Cerebellar nuclear complex (tissue), 1 donor: ENCODE measurements around the gene SKA1.

ENCODE experiments used
- DNase-seq, 2 experiments: peaks; one replicate each; lab custom pipeline; 2025; lab: John Stamatoyannopoulos, UW

The SKA1 gene, protein sequence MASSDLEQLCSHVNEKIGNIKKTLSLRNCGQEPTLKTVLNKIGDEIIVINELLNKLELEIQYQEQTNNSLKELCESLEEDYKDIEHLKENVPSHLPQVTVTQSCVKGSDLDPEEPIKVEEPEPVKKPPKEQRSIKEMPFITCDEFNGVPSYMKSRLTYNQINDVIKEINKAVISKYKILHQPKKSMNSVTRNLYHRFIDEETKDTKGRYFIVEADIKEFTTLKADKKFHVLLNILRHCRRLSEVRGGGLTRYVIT

DNA sequence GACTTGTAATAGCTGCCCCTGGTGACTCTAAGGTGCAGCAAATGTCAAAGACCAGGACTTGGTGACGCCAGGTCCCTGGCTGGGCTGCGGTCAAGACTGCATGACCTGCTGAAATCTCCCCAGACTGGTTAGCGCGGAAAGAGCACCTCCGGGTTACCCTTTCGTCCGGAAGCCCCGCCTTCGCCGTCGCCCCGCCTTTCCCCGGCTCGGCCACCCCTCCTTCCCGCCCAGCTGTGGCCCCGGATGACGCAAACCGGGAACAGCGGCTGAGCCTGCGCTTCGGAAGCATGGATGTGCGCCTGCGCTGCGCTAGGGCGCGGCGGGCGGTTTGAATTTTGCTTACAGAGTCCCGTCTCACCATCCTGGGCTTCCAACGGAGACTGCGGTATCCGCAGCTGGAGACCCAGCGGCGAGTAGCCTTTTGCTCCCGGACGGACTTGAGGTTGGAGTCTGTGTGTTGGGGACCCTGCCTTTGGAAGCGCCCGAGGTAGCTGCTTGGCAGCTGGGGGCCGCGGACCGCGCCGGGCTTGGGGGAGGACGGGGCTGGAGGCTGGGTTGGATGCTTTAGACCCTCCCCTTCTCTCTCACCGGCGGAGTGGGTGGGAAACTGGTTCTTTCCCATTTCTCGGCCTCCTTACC is at the start of gene SKA1:
Gene SKA1 (plus strand): TSS at position 294 of the 639 bp plus-strand sequence. CDS start 785 bp downstream, outside the sequence.
- peak; percentile 23 to 61 for DNase-seq

DNA sequence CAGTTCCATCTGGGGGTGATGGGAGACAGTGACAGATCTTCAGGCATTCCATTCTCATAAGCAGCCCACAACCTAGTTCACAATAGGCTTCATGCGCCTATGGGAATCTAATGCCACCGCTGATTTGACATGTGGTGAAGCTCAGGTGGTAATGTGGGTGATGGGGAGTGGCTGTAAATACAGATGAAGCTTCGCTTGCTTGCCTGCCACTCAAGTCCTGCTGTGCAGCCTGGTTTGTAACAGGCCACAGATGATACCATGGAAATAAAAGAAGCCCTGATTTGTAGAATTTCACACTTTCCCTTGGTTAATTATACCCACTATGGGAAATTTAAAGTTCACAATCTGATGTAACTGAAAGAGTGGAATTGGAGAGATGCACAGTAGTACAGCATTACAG is 46.9 kb upstream of the SKA1 start:
- DNase-seq, result no peak

DNA sequence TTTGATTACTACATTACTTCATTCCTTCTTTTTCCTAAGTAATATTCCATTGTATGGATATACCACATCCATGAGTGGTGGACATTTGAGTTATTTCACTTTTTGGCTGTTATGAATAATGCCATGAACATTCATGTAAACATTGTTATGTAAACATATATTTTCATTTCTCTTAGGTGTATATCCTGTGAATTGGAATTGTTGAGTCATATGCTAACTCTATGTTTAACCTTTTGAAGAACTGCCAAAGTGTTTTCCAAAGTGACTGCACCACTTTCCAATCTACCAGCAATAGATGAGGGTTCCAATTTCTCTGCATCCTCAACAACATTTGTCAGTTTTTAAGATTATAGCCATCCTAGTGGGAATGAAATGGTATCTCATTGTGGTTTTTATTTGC is 44.7 kb upstream of the SKA1 start:
- no peak for DNase-seq

DNA sequence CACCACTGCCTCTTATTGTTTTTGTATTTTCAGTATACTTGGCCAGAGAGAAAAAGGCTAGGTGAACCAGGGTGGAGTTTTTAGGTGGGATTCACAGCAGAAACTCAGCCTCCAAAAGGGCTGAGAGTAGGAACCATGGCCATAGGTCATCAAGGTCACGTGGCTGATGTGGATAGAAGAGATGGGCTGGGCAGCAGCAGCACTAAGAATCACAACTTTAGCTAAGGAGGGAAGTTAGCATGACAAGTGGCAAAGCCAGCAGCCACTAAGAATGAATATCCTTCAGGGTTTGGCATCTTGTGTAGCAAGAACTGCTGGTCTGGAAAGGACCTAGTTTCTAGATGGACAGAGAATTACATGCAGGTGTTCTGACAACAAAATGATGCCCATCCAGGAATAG is 43.2 kb upstream of the SKA1 start:
- DNase-seq, result no peak

DNA sequence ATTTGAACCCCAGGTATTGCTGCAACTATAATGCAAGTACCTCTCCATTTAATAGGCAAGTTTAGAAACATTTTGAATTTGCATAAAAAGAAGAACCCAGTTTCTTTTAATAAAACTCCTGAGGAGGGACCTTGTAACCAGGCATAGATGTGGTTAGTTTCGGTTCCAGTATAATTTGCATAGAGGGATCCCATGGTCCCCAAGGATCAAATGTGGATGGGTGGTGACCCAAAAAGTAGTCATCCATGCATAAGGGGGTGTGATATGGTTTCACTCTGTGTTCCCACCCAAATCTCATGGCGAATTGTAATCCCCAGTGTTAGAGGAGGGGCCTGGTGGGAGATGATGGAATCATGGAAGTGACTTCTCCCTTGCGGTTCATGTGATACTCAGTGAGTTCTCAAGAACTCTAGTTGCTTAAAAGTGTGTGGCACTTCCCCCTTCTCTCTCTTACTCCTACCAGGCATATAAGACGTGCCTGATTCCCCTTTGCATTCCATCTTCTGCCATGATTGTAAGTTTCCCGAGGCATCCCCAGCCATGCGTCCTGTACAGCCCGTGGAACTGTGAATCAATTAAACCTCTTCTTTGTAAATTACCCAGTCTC is 40.2 kb upstream of the SKA1 start:
- DNase-seq, result no peak

DNA sequence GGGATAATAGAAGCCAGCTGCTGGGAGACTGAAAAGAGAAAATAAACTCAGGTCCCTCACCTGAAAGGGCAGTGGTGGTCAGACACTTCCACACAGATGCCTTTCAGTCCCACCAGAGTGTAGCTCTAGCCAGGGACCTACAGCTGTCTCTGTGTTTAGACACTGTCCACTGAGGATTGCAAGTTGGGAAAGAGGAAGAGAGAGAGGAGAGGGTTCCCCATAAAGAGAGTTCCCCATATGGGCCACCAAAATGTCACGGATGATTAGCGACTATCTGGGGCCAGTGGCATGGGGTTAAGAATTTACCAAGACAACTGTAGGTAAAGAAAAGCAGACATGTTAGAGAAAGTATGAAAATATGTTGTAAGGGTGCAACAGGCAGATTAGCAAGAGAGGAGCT is 36.7 kb upstream of the SKA1 start:
- no peak for DNase-seq

DNA sequence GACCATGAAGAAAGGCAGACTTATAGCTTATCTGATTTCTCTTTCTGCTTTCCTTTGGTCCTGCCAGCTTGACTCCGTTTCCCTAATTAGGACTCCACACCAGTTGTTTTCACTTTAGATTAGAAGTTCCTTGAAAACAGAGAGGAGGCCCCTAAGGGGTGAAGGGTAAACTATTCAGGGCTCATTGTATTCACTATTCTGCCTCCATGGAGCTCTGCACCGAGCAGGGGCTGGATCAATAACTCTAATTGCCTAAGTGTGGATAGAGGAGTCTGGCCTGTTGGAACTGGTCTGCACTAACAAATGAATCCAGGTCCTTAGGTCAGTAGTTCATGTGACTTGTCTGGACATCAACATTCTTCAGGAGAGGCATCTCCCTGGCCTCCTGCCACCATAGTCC is 36.1 kb upstream of the SKA1 start:
- DNase-seq, result no peak

DNA sequence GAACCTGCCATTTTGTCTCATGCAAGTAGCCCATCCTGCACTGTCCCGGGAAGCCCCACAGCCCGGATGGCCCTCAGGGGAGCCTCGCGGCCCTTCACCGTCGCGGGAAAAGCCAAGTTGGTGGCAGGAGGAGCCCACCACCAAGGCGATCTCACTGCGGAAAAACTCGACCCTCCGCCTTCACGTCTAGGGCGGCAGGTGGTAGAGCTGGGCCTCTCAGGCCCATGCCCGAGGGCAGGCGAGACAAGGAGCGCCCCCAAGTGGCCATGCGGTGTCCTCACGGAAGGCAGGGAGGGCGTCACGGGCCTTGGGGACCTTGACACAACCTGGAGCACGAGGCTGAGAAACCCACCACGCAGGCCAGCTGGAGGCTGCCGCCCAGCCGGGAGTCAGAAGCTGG is 34.8 kb upstream of the SKA1 start:
- DNase-seq, result no peak

DNA sequence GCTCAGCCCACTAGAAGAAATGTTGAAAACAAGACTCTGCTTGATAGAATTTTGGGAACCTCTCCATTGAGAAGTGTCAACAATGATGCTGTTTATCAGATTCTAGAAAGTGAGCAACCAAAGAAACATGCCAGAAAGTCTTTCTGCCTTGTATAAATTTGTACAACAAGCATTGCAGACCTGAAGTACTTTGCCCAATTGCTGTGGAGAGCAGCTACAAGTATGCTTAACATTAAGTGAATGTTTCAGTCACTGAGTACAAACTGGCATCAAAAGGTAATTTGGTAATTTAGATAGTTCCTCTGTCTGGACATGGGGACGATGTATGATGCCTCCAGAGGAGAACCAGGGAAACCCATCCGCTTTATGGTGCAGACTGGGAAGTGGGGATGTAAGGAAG is 33.4 kb upstream of the SKA1 start:
- no peak for DNase-seq

DNA sequence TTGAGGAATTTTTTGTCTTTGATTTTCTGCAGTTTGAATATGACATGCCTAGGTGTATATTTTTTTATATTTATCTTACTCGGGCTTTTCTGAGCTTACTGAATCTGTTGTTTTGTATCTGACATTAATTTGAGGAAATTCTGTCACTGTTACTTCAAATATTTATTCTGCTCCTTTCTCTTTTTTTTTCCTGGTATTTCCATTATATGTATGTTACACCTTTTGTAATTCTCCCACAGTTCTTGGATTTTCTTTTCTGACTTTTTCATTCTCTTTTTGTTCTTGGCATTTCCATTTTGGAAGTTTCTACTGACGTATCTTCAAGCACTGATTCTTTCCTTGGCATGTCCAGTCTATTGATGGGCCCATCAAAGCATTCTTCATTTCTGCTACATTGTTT is 24.1 kb upstream of the SKA1 start:
- no peak for DNase-seq

DNA sequence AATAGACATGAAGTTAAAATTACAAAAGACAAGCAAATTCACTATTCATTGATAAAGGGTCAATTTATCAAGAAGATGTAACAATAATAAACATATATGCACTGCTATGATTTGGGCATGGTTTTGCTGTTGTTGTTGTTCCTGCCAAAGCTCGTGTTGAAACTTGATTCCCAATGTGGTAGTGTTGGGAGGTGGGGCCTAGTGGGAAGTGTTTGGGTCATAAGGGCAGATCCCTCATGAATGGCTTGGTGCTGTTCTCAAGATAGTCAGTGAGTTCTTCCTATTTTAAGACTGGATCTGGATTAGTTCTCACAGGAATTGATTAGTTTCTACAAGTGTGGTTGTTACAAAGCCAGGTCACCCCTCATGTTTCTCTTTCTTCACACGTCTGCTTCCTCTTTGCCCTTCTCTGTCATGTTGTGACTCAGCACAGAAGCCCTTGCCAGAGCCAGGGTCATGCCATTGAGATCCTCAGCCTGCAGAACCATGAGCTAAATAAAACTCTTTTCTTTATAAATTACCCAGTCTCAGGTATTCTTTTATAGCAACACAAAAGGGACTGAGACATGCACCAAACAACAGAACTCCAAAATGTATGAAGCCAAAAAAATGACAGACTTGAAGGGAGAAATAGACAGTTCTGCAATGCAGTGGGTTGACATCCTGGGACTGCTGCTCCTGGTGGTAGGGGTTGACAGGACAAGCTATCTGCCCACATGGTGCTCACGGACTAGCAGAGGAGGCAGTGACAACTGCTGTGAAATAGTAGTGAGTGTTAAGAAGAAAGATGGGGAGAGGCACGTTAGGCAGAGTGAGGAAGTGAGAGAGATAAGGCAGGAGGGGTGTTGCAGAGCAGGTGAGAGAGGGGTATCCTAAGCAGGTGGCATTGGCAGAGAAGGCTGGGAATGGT is 18.6 kb upstream of the SKA1 start:
- no peak for DNase-seq

DNA sequence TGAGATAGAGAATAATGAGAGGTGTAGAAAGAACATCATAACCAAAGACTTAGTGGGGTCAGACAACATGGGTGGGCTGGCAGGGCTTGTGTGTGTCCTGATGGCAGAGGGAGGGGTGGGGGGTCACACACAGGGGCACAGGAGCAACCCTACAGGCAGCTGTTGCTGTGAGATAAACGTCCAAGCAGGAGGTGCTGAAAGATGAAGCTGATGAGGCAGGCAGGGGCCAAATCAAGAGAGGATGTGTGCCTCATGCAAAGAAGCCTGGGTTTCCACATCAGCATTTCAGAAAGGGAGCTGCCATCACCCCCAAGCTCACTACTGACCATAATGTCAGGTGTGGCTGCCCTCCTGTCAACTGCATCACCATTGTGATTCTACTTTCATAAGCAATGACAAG is 16.0 kb upstream of the SKA1 start:
- DNase-seq, result no peak

DNA sequence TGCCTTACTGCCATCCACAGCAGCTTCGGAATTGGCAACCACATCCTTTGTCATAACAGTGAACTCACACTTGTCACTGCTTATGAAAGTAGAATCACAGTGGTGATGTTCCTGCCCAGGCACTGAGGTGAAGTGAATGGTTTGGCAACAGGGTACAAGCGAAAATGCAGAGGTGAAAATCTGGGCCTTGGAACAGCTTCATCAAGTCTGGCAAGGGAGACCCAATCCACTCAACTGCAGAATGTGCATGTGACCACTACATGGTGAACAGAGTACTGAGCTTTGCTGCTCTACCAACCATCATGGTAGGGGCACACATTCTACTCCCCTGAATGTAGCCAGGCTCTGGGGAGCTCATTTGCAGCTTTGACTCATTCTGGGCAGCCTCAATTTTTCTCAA is 15.0 kb upstream of the SKA1 start:
- no peak for DNase-seq

DNA sequence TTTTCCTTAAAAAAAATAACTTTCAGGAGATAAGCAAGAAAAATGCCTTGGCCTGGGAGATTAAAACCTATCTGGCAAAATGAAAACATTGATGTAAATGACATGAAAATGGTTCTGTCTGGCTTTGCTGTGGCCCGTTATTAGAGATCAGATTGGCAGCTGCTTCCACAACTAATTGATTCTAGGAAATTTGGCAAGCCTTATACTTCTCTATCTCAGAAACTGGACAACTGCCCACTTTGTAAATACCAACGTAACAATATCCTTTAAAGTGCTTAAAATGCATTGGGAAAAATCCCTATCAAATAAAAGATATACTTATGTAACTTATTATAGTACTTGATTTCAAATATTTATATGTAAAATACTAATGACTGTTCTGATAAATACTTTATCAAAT is 14.2 kb upstream of the SKA1 start:
- DNase-seq, result no peak

DNA sequence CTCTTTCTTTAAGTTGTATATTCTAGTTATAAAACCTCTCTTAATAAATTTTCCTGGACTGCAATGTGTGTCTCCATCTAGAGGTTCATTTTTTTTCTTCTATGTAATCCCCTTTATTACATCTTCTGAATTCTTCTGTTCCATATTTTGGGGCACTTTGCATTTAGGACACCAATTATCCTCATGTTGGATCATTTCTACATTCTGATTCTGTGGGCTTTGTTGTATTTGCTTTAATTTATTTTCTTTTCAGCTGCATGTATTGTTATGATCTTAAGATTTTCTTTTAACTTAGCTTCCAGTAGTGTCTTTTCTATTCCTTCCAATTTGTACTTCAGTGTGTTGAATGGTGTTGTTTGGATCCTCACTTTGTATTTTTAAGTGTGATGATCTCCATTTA is 5.2 kb upstream of the SKA1 start:
- no peak for DNase-seq

DNA sequence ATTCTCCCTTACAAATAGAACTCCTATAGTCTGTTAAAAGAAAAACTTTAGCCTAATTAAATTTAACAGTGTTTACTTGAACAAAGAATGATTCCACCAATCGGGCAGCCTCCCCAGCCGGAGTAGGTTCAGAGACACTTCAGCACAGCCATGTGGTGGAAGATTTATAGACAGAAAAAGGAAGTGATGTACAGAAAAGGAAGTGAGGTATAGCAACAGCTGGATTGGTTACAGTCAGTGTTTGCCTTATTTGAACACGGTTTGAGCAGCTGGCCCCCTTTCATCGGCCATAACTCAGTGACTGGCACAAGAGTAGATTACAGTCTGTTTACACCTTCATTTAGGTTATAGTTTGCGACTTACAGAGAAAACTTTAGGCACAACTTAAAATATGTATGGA is 2.1 kb upstream of the SKA1 start:
- no peak for DNase-seq

DNA sequence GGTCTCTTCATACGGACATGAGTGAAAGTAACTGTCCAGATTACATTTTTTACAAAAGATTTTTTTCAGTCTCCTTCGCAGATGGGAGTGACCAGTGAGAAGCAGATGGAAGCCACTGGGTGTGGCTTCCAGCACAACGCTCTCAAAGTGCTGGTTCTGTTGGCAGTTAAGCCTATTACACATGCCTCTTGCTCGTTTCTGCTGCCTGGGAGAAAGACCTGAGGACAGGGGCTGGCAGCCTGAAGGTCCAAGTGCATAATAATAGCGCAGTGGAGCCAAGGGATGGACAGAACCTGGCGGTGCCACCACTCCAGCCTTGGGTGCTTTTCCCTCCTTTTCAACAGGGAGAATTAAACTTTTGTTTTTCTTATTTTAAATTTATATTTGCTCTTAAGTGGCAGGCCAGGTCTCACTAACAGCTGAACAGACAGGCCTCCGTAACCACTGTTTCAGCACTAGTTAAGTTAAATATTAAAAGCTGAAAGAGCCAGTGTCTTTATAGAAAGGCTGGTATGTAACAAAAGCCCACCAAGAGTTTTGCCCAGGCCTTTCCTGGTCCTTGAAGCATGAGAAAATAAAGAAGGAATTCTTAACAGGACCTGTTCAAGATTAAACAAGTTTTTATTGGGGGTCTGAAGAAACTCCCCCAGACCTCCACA is 1.2 kb upstream of the SKA1 start:
- DNase-seq, result no peak

DNA sequence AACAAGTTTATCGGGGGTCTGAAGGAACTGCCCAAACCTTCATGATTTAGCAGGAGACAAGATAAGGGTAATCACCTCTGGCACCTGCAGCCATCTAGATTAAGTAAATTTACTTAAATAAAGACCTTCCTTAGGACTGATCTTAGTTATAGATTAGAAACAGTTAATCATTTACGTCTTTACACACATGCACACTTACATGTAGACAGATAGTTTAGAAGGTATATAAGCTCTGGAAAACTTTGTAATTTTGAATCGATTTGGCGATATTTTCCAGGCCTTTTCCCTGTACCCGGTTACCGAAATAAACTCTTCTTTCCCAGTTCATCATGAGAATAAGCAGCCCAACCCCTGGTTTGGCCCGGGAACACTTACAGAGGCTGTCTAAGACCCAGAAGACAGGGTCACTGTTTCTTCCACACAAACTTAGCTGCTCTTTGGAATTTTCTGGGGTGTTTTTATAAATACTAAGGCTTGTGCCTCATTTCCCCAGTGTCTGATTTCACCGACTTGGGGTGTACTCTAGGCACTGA is 560 bp upstream of the SKA1 start:
- no peak for DNase-seq

DNA sequence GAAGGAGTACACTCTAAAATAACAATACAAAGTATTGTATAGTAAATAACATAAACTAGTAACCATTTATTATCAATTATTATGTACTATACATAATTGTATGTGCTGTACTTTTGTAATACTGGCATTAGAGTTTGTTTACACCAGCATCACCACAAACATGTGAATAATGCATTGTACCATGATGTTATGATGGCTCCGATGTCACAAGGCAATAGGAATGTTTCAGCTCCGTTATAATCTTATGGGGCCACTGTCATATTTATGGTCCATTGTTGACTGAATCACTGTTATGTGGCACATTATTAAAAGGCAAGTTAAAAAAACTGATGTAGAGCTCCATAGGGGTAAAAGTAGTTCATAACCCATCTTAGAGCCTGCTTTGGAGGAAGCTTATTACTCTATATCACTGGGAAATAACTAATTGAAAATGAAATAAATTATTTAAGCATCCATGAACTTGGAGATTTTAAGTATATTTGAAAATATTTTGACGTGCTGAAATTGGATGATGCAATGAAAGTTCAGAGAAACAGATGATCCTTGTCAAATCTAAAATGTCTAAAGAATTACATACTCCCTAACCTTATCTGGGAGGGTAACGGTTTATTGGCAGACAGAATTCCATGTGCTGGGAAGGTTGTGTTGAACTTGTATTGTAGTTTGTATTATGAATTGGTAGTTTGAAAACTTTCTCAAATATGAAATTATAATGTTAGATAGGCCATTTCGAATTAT is 2.4 kb downstream of the SKA1 start:
- DNase-seq, result no peak

DNA sequence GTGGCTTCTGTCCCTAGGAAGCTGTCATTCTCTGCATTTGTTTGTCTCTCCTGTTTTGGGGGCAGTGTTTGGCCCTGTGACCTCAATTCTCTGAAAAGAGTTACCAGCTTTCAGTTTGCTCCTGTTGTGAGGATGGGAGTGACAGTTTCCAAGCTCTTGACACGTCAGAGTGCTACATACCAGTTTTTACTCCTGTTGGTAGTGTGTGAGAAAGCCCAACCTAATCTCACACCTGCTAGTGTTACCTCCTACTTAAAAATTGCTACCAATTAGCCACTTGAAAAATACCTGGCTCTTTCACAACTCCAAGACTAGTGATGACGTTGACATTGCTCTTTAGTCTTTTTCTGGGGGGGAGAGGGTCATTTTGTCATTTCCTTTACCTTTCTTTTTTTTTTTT is 14.1 kb downstream of the SKA1 start:
- no peak for DNase-seq

DNA sequence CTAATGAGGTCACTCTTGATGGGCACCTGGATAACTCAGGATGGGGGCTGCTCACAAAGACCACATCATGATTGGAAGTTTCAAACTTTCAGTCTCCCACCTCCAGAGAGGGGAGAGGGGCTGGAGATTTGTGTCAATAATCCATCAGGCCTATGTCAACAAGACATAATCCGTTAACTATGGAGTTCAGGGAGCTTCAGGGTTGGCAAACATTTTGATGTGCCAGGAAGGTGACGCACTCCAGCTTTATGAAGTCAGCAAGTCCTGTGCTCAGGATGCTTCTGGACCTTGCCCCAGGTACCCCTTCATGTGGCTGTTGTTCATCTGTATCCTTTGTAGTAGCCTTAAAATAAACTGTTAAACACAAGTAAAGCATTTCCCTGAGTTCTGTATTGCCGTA is 19.0 kb downstream of the SKA1 start:
- DNase-seq, result no peak
